ENCODE data around the gene RALGAPA2. TPM values are rescaled to one million over a fixed set of nuclear protein-coding genes. Genes with fewer than 3 reads are reported as not detected.

Gene RALGAPA2
- total and polyA plus RNA-seq, 2 donors (not counting 3 experiments of a cell fraction or from before 2014, with no cell fraction given), result 10.0 to 46.8 TPM

- intact Hi-C loops (cut with micrococcal nuclease), result no loop called here
- H3K36me3 ChIP-seq (ENCODE audit: control insufficient read depth in 2 of 2, extremely low read depth in 1 of 2, insufficient read depth in 2 of 2, low read length in 2 of 2), result no peaks in the 10 kb centered on the region
- dilution Hi-C loops (cut with MboI; ENCODE audit: extremely low pct_ligation_motif_present, low sequenced_read_pairs), result loop anchor here (10.0 kb wide), 1 partner anchor 139 kb away; no protein-coding TSS in a partner anchor
- POLR2A ChIA-PET, result no interaction called here
- no peak overlapping the region for H3K9ac ChIP-seq (replicated peaks; ENCODE audit: extremely low read depth, insufficient read depth, low read length)
- FAIRE-seq, result no peak
- TF ChIP-seq POLR2AphosphoS5 (IDR thresholded peaks at IDR 0.05; ENCODE audit: insufficient read depth, low read depth, low read length), result no peak
- no peak for TF ChIP-seq POLR2A (IDR thresholded peaks at IDR 0.05; ENCODE audit: low read depth, low read length)
- no peak for TF ChIP-seq GATA2 (IDR thresholded peaks at IDR 0.05; ENCODE audit: insufficient read depth, insufficient read length, low read depth, low read length)
- TF ChIP-seq FOS (IDR thresholded peaks at IDR 0.05; ENCODE audit: borderline replicate concordance, insufficient read depth, low read length), result no peak
- TF ChIP-seq MAX (IDR thresholded peaks at IDR 0.05; ENCODE audit: insufficient read depth, insufficient read length), result no peak
- TF ChIP-seq, protein P1, sequence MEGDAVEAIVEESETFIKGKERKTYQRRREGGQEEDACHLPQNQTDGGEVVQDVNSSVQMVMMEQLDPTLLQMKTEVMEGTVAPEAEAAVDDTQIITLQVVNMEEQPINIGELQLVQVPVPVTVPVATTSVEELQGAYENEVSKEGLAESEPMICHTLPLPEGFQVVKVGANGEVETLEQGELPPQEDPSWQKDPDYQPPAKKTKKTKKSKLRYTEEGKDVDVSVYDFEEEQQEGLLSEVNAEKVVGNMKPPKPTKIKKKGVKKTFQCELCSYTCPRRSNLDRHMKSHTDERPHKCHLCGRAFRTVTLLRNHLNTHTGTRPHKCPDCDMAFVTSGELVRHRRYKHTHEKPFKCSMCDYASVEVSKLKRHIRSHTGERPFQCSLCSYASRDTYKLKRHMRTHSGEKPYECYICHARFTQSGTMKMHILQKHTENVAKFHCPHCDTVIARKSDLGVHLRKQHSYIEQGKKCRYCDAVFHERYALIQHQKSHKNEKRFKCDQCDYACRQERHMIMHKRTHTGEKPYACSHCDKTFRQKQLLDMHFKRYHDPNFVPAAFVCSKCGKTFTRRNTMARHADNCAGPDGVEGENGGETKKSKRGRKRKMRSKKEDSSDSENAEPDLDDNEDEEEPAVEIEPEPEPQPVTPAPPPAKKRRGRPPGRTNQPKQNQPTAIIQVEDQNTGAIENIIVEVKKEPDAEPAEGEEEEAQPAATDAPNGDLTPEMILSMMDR (IDR thresholded peaks at IDR 0.05; ENCODE audit: extremely low read depth in 1 of 2, insufficient read depth in 1 of 2, low read depth in 1 of 2, low read length in 2 of 2), result no peak
- no peak for TF ChIP-seq EZH2 (IDR thresholded peaks at IDR 0.05; ENCODE audit: borderline replicate concordance, low read depth, low read length, severe bottlenecking)
- no peak for TF ChIP-seq MYC (IDR thresholded peaks at IDR 0.05; ENCODE audit: low read depth, low read length)
- TF ChIP-seq JUN (IDR thresholded peaks at IDR 0.05; ENCODE audit: borderline replicate concordance, insufficient read depth, insufficient read length, low read depth), result no peak
- no peak overlapping the region for H3K4me2 ChIP-seq (ENCODE audit: insufficient read depth, low read length)
- no peaks in the 10 kb centered on the region for H3K79me2 ChIP-seq (ENCODE audit: control insufficient read depth, insufficient read depth, low read length)
- CTCF ChIA-PET, result no interaction called here
- no peak overlapping the region for H3K27ac ChIP-seq (ENCODE audit: insufficient read depth, low read depth, low read length)
- no peaks in the 10 kb centered on the region for H3K4me1 ChIP-seq (ENCODE audit: control insufficient read depth, extremely low read depth, insufficient read depth, low read length)
- H3K27me3 ChIP-seq (ENCODE audit: control insufficient read depth in 2 of 2, insufficient read depth in 2 of 2, low read length in 2 of 2), result peaks cover 47 to 51% of the 10 kb centered on the region in 2 experiments
- H2AFZ ChIP-seq (ENCODE audit: low read depth, low read length), result no peak overlapping the region
- no peak for DNase-seq (ENCODE audit: low read depth, low spot score)
- BruUV-seq (replicated peaks), result no TSS peak
- H3K9me3 ChIP-seq (replicated peaks; ENCODE audit: control insufficient read depth, insufficient read depth, low read length), result no peaks in the 10 kb centered on the region
- no peaks in the 10 kb centered on the region for H4K20me1 ChIP-seq (replicated peaks; ENCODE audit: control insufficient read depth, extremely low read depth, insufficient read depth, low read length)
- no peaks in the 10 kb centered on the region for H3K9me1 ChIP-seq (replicated peaks; ENCODE audit: control insufficient read depth, extremely low read depth, insufficient read depth, low read length)
- no peak overlapping the region for H3K4me3 ChIP-seq (replicated peaks in 1 of 3; ENCODE audit: insufficient read depth in 1 of 3, low read depth in 1 of 3, low read length in 3 of 3)
Measured at GRCh38 chr20:20375862-20376261, 336.6 kb downstream of the RALGAPA2 start.

Data from endothelial cell of umbilical vein (primary cell).